Hematopoietic multipotent progenitor cell treated with erythropoietin and hydrocortisone succinate and interleukin-3 and kit ligand, for 17 days (in vitro differentiated cells): ENCODE results near the gene TARP.

ENCODE experiments used
- DNase-seq: peaks from one replicate; pipeline ENCODE4 v3.0.0-alpha.2; 2015; ENCODE audit warnings: low spot score

Gene TARP

GRCh38 chr7:38215735-38216670 is 57.4 kb downstream of the TARP start:
- DNase-seq = peak; percentile 79

DNA sequence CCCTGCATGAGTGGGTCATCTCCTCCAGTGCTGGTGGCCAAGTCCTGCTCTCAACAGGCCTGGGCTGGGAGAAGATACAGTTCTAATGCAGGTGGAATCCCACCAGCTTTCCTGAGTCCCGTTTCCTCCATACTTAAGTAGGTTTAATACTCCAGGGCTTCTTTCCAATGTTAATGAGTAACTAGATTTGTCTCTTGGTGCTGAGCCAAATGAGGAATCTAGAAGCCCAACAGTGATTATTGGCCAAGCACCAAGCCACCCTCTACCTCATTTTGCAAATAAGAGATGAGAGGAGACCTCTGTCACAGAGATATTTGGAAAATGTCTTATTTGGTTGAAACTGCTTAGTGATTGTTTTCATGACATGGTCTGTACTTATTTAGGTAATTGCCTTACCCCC is 58.3 kb downstream of the TARP start:
- DNase-seq = peak; percentile 24

- DNase-seq = no peak
Observed at GRCh38 chr7:38211940-38212339, 61.5 kb downstream of the TARP start.

DNA sequence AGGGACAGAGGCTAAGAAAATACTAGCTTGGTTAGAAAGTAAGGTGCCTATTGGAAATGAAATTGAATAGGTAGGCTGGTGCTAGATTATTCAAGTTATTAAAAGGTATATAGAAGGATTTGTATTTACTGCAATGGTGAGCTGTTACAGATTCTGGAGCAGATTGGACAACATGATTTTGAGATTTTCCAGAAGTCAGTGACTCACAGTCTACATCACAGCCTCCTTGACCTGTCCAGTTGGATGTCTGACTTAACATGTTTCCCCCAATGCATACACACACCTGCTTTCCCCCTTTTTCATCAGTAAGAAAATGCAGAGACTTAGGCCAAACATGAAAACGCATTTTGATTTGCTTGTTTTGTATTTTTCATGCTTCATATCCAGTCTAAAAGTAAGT is 62.0 kb downstream of the TARP start:
- no peak for DNase-seq
